HG03045 (cell line): ENCODE measurements around the gene KCNJ1.

Source experiments
- ATAC-seq: cut with Tn5 transposase; IDR thresholded peaks from one replicate; pipeline ENCODE4 v1.9.1; 2021; ENCODE audit warnings: mild to moderate bottlenecking, moderate library complexity; ENCODE audit not compliant: unreplicated experiment

KCNJ1 gene

DNA sequence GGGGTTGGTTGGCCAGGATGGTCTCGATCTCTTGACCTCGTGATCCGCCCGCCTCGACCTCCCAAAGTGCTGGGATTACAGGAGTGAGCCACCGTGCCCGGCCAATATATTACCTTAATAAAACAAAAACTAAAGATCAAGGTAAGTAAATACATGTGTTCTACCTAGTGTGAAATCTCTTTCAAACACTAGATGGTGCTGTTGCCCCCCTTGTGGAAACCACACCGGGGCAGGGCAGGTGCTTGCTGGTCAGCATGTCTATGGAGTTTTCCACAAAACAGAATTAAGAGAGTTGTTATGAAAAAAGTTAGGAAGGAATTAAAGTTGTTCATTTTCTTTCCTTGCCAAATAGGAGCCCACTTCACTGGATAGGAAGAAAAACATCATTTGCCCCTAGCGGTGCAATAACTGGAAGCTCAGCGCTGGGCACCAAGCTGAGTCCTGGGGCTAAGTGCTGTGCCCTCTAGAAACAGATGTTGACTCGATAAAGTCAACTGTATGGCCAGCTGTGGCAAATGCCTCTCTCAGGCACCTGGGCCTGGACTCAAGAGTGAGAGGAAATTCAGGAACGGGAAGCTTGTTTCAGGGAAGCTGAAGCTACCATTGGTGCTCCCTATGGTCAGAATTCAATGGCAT is 17.7 kb upstream of the KCNJ1 start:
- peak; percentile 76 for ATAC-seq

DNA sequence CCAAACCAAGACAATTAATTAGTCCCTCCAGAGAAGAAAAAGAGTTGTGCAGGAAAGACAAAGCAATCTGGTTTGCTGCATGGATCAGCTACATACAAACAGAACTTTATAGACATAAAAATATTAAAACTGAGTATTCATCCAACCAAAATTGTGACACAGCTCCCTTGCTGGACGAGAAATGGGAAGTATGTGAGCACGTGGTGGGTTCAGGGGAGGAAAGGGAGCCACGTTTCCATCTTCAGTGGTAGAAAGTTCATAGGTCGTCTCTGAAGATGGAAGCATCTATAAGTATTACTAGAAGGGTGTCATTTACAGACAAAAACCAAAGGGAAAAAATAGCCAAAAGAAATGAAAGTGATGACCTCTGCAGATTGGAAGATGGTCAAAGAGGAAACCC is 17.0 kb upstream of the KCNJ1 start:
- no peak for ATAC-seq

DNA sequence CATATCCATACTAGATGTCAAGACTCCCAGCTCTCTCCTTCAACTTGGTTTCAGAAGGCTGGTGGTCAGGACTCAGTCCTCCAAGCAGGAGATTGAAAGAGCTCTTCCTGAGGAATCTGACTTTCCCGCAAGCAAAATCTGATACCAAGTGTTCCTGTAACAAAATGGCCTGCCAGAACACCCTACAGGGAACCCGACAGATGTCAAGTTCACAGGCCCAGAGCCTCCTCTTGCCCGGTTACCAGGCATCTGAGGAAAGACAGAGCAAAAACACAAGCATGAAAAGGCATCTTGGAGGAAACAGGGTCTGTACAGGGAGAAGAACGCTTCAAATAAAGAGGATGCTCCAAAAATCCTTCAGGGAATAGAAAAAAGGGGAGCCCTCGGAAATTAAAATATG is 15.4 kb upstream of the KCNJ1 start:
- ATAC-seq, result no peak

DNA sequence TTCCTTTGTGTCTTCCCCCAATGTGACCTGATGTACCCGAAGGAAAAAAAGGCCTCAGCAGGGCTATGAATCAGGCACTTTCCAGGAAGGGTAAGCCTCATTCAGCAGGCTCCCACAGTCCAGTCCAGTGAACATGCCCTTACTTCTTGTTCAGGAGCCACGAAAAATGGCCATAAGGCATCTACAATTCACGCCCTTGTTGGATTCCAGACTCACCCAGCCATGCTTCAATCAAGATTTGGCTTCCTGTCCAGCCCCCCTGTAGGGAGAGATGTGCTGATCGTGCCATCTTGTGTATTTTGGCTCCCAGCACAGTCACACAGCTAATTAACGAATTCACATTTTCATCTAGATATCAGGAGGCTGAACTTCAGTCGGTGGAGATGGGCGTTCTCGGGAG is 14.1 kb upstream of the KCNJ1 start:
- ATAC-seq, result no peak

DNA sequence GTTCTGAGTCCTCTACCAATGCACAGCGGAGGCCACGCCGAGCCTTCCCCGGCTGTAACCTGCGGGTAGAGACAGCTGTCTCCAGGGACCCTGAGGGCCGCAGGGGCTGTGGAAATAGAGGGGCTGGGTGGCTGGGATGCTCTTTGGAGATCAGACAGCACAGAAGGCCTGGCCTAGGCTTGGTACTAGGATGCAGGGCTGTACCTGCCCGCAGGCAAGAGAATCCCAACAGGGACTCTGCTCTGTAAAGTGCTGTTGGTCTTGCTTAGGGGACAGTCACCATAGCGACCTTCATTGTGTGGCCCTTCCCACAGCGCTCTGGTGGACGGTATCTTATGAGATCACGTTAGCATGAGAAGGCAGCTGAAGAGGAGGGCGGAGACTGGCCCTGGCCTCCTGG is 12.7 kb upstream of the KCNJ1 start:
- ATAC-seq, result no peak

DNA sequence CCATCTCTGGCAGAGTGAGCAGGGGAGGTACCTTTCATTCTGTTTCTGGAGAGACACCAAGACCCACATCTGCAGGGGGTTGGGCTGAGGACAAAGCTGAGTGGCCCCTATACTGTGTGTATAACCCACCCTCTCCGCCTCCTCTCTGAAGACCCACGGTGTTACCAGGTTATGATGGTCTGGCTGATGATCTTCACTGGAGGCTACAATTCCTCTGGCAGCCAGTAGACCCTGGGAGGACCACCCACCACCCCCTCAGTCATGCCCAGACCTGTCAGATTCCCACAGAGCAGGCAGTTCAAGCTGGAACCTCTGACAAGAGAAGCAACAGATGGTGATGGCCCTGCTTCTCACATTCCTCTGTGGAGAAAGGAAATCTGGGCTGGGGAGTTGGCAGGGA is 11.4 kb upstream of the KCNJ1 start:
- ATAC-seq, result no peak

DNA sequence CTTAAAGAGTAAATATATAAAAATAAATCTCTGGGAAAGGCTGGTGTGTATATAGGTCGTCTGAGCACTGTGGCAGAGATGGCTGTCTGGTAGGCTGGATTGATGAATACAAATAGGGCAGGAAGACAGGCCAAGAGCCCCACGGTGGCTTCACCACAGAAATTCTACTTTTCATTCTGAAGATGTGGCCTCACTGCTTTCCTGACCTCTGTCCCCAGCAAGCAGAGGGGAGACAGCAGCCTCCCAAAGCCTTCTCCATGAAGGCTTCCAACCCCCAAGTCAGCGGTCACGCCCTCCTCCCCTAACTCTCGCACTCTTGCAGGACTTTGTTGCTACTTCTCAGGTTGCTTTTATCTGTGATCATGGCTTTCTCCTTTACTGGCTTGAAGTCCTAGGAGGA is 10.6 kb upstream of the KCNJ1 start:
- no peak for ATAC-seq

DNA sequence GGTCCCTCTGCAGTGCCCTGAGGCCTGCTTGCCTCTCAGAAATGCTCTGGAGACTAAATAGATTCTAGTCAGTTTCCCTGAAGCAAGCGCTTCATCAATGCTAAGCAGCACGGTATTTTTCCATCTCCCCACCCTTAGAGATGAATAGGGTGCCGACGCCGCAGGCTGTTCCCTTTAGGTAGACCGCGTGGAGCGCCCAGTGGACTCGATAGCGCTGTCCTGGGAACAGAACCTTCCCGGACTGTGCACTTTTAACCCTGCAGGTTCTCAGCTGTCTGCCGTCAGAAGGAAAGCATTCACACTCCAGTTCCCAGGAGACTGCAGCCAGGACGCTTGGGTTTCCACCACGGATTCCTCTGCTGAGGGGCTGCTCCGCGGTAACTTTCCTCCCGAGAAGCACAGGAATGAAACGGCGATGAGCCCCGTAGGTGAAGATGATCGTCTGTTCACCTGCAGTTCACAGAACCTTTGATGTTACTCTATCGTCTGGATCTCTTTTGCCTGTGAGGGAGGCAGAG is 9.1 kb upstream of the KCNJ1 start:
- ATAC-seq, result no peak

DNA sequence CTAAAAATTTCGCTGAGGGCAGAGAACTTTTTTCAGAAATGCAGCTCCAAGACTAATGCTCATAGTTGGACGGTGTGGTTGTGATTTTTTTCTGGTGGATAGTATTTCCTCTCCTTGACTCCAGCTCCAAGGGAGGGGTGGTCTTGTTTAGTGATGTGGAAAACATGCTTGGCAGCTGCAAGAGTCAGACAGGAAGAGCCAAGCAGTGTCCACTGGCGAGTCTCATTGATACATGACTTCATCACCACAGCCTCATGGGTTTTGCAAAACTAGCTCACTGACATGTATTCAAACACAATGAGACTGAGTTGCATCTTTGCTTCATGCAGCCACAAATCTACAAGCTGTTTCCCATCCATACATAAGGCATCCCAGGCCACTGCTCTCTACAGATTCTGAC is 7.3 kb upstream of the KCNJ1 start:
- ATAC-seq, result no peak

DNA sequence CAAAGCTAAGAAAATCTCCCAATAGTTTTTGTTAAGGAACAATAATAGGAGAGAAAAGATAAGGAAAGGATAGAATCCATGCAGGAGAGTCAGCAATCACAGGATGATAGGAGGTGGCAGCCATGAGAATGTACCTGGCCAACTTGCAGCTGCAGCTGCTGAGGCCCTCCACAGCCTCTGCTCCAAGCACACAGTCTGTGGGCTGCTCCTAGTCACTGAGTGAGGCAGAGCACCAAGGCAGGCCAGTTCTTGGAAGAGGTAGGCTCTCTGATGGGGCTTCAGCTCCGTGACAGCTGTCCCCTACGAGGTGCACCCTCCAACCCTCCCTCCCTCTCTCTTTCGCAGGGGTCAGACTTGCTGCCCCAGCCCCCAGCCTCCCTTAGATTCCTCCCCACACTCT is 5.5 kb upstream of the KCNJ1 start:
- no peak for ATAC-seq

DNA sequence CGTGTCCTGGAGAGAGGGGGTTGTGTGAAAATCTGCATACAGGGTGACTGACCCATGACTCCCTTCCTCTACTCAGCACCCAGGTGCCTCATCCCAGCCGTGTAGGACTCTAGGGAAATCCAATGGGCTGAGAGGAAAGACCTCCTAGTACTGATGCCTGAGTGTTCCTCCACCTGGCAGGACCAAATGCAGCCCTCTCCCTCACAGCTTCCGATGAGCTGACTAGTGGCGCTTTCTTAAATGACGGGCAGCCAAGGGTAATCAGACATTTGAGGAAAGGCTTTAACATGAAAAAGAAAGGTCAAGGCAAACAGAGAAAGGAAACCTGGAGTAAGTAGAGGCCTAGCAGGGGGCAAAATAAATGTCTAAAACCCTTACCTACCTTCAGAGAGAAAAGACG is 5.0 kb upstream of the KCNJ1 start:
- no peak for ATAC-seq

DNA sequence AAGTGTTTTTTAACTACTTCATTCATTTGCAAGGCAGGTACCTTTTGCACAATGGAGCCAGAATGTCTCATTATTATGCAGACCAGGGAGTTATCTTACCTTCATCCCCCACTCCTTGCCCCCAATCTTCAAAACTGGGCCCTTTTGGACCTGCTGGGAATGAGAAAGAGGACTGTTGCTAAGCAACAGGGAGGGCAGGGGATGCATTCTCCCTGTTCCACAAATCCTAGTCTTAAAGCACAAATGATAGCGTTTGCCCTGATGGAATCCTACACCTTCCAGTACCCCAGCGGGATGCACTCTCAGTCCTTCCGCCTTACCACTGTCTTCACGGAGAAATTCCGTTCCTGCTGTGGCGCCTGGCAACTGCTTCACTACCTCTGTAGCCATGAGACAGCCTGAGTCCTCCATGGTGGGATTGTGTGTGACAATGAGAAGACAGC is 4.1 kb upstream of the KCNJ1 start:
- no peak for ATAC-seq

DNA sequence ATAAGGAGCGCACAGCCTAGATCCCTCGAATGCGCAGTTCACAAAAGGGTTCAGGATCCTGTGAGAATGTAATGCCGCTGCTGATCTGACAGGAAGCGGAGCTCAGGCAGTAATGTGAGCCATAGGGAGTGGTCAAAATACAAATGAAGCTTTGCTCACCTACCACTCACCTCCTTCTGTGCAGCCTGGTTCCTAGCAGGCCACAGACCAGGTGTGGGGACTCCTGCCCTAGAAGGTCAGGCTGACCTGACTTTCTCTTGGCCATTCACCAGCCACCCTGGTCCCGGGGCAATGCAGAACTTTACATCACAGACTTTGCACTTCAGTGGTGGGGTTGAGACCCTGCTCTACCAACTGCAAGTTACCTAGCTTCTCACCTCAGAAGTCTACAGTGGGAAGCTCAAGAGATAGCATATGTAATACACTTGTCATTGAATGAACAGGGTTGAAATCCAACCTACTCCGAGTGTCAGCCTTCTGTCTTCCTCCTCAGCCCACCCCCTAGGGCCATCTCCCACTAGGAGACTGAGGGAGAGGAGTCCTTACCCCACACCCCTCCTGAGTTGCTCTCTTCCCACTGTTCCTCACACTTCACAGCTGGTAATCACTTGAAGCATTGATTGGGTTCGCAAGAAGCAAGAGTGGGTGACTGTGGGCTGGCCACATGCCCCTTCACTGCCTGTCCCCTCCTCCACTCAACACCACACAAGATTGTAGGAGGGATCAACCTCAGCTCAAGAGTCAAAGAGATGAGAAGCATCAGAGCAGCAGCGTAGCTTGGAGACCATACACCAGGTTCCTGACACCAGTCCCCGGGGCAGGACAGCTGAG is 2.0 kb upstream of the KCNJ1 start:
- ATAC-seq, result no peak

DNA sequence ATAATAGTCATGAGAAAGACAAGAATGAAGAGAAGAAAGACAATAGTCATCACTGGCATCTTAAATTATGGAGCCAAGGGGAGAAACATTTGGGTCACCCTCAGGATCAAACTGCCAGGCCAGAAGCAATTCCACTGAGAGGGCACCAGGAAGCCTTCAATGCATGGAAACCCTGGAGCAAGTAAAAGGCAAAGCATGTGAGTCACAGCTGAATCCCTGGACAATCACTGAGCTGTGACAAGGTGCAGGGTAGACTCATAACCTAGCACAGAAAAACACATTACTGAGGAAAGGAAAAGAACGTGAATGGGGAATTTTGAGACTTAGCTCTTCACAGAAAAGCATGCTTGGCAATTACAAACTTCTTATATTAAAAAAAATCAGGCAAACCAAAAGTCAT is 1.6 kb downstream of the KCNJ1 start:
- ATAC-seq, result no peak

DNA sequence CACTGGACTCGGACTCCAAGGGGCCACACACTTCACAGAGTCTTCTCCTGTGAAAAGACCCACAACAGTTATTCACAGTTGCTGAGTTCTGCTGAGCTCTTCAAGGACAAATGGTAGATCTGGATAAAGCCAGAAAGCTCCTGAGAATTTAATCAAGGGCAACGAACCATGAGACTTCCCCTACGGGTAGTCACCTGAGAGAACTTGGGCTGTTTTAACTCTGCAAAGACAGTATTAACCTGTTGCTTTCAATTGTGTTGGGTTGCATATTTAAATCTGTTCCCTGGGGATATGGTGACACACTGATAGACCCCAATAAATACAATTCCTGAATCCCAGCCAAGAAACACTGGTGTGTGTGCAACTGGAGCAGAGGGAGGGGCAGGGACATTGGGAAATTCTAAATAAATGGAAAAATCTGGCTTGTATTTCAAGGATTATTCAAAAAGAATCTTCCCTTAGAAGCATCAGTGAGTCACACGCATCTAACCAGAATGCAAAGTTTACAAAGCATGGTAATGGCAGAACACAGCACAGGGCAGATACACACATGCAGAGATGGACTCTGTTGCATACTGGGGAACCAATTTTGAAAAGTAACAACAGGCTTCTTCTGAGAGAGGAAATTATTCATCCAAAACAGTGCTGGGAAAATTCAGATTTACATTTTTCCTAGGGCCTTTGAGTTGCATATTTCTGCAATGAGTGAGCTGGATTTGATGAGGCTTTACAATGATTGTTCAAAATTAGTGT is 4.0 kb downstream of the KCNJ1 start:
- no peak for ATAC-seq

DNA sequence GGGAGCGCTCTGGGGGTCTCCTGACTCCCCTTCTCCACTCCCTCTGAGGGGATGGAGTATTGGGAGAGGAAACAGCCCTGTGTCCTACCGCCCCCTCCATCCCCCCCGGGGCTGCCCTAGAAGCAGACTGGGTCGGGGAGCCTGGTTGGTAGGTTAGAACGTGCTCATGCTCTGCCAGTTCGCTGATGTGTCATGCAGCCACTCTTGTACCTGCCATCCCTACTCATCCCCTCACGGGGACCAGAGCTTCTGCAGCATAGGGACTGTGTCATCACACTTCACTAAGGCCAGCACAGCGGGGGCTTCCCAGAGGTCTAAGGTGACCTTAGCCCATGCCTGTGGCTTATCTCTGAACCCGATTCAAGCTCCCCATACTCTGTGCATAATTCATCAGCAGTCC is 4.7 kb downstream of the KCNJ1 start:
- no peak for ATAC-seq

DNA sequence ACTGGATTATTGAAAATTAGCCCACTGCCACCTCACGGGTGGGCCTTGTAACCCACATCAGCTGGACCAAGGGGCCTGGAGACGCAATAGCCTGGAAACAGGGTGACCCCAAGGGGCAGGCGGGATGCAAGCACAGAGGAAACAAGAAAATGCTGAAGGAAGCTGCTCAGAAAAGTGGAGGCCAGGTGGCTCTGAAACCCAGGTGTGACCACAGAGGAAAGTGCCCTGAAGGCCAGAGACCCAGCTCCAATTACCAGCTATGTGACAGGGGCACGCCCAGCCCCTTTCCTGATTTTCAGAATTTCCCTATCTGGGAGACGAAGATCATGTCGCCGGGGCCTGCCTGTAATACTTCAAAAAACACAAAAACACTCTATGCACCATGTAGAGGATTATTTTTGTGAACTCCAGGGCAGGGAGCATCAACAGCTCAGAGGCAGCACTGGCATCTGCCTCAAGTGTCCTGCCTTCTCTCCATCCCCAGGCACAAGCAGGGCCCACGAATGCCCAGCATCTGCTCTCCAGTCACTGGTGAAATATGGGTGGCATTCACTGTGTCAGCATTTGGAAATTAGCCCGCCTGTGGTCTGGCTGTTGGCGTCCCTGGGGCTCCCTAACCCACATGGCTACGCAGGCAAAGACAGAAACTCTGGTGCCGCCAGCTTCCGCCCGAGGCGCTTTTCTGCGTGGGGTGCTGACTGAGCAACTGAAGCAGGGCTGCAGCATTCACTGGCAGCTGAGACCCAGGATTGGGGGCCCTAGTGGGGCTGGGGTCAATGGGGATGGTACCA is 6.3 kb downstream of the KCNJ1 start:
- ATAC-seq, result no peak

DNA sequence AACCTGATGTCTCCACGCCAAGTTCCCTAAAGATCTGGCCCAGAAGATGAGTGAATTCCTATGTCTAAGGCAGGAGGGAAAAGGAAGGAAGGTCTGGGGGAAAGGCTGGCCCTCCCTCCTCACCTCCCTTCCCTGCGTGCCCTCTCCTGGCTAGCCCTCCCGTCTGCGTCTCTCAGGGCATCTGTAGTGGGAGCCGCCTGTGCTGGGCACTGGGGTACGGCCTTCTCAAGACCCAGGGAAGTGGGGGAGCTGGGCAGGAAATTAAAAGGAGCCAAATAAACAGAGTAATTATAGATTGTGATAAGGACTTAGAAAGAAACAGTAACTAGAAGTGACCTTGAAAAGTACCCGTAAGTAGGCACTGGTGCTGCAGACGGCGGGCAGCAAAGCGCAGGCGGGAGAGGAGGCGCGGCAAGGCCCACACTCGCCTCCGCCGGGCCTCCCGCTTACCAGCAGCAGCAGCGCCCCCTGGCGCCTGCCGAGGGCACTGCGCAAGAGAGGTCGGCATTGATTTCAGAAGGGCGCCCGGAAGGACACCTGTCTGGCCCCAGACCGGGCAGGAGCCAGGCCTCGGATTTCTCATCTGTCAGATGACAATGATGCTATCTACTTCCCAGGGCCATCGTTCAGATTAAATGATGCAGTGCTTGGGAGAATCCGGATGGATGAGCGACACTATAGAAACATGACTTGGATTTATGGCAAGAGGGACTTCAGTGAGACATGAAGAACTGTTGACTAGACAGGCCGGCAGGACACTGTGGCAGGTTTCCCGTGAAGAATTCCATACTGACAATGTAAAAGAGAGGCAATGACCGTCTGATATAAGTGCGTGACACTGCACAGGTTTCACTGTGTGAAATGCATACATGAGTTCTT is 7.3 kb downstream of the KCNJ1 start:
- ATAC-seq, result peak; percentile 84

DNA sequence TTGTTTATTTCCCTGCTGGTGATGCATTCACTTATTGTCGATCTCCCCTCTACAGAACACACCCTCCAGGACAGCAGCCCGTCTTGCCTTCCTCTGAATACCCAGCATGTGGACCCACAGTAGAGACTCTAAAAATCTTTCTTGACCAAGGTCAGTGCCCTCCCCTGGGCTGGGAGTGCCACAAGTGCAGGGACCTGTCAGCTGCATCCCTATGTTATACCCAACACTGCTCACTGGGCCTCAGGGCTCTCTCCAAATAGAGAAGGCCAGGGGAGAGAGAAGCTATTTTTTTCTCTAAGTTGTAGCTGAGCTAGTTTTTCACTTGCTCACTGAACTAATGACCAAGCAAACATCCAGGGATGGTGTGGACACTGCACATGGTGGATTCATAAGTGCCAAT is 9.8 kb downstream of the KCNJ1 start:
- no peak for ATAC-seq

DNA sequence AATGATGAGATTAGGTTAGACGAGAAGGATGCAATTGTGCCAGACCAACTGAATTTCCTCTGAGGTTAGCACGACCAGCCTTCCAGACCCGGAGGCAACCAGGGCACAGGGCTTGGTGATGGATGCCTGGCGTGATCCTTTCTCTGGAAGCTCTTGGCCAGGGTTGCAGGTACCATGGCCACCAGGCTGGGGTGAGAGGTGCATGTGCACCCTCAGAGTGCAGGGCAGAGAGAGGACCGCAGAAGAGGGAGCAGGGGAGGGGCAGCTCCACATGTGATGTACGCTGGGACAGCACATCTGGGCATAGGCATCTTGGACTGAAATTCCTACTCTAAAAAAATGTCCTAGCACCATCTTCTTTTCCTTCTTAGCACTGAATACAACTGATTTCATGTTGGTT is 10.9 kb downstream of the KCNJ1 start:
- no peak for ATAC-seq
